GM18909 (cell line): ENCODE data around the gene C11orf97.
"Not testable (repeated sequence)": the region's sequence is repeated elsewhere in the genome, so short reads cannot be mapped to it uniquely, and the experiment has no call there.

Source experiments
- ATAC-seq: cut with Tn5 transposase; IDR thresholded peaks from one replicate; pipeline ENCODE4 v1.9.1; 2021; ENCODE audit warnings: mild to moderate bottlenecking; ENCODE audit not compliant: unreplicated experiment, poor library complexity

Gene C11orf97

DNA sequence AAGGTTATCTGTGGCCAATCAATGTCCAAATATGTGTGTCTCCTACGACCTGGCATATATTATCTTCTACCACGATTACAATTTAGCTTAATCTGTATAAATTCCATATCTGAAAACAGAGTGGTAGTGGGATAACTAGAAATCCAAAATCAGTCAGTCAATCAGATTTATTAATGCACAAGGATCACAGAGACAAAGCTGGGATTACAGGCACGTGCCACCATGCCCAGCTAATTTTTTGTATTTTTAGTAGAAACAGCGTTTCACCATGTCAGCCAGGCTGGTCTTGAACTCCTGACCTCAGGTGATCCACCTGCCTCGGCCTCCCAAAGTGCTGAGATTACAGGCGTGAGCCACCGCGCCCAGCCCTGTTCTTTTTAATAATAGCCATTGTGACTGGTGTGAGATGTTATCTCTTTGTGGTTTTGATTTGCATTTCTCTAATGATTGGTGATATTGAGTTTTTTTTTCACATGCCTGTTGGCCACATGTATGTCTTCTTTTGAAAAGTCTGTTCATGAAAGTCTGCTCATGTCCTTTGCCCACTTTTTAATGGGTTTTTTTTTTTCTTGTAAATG is 43.6 kb downstream of the C11orf97 start:
- peak; percentile 44 for ATAC-seq

GRCh38 chr11:94557421-94557820 is 45.2 kb downstream of the C11orf97 start:
- ATAC-seq, result no peak

DNA sequence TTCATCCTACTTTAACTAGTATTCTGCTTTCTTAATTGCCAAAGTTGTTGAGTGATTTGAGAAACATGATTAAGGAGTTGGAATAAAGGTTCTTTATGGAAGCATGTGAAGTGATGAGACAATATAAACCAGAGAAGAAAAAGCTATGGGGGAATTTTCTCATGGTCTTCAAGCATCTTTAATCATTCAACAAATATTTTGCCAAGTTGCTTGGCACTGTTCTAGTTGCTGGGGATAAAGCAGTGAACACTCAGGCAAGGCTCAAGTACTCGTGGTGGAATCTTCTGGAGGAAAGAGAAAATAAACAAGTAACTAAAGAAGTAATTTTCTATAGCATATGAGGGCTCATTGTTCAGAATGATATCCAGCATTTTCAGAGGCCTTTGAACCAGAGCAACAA is 45.7 kb downstream of the C11orf97 start:
- peak; percentile 22 for ATAC-seq

DNA sequence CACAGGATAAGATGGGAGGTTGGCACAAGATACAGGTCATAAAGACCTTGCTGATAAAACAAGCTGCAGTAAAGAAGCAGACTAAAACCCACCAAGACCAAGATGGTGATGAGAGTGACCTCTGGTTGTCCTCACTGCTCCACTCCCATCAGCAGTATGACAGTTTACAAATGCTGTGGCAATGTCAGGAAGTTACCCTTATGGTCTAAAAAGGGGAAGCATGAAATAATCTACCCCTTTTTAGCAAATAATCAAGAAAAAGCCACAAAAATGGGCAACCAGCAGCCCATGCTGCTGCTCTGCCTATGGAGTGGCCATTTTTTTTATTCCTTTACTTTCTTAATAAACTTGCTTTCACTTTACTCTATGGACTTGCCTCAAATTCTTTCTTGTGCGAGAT is 46.2 kb downstream of the C11orf97 start:
- peak; percentile 52 for ATAC-seq

DNA sequence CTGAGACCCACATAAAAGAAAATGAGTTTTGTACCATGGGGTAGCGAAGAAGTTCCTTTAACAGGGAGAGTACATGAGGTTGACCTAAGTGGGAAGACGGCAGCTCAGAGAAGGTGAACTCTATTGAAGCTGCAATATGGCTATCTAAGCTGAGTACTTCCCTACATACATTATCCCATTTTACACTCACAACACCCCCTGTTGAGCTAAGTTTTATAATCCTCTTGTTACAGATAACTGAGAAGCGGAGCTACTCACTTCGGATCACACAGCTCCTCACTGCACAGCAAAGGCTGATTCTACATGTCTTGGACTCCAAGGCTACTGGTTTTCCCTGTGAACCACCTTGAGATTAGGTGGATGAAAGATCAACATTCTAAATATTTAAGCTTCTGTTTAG is 46.7 kb downstream of the C11orf97 start:
- ATAC-seq, result no peak

- ATAC-seq, result no peak
Observed at GRCh38 chr11:94559361-94559760, 47.1 kb downstream of the C11orf97 start.

- ATAC-seq, result no peak
Observed at GRCh38 chr11:94560834-94561233, 48.6 kb downstream of the C11orf97 start.

DNA sequence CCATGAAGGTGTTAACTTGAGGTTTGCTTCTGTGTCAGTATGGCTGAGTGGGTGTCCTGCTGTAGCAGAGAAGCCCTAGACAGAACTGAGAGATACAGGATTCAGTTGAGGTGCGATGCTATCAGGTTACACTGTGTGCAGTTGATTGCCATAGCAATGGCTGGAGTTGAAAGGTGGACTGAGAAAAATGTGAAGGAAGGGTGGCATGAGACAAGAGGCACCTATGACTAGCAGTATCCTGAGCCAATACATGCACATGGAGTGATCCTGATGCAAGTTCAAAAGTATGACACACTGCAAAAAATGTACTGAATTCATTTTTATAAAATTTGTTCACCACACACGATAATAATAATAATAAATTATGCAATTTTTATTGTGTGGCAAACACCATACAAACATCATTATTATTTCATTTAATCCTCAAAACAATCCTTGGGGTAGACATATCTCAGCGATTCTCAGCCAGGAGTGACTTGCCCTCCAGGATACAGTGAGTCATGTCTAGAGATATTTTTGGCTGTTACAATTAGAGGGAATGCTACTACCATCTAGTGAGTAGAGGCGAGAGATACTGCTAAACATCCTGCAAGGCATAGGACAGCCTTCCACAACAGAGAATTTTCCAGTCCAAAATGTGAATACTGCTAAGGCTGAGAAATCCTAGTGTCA is 51.1 kb downstream of the C11orf97 start:
- no peak for ATAC-seq

GRCh38 chr11:94563848-94564467 is 51.7 kb downstream of the C11orf97 start:
- no peak for ATAC-seq

GRCh38 chr11:94567181-94567670 is 55.0 kb downstream of the C11orf97 start, which contains the start of gene PIWIL4:
TSS of gene PIWIL4 (plus strand) at chr11:94567368. CDS start at chr11:94567519, 151 bp downstream.
- no peak for ATAC-seq

GRCh38 chr11:94568200-94568599 is 55.9 kb downstream of the C11orf97 start:
- ATAC-seq, result no peak

DNA sequence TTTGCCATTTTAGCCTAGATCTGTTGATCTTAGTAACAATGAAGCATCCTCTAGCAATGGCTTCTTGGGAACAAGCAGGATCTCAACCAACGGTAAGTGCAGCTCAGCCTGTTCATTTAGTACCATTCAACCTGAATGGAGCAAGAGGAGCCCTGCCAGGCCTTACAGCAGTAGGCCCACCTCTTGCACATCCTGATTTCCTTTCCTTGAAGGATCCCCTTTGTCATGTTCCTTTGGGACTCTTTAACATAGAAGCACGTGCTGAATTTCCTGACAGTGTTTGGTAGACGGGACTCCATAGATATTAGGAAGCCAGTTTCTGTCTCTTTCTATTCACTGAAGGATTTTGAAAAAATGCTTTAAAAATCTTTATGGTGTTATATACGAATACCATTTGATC is 56.5 kb downstream of the C11orf97 start:
- ATAC-seq, result no peak

GRCh38 chr11:94572975-94573374 is 60.7 kb downstream of the C11orf97 start:
- ATAC-seq, result not testable (repeated sequence)

GRCh38 chr11:94574193-94574961 is 62.1 kb downstream of the C11orf97 start:
- no peak for ATAC-seq

DNA sequence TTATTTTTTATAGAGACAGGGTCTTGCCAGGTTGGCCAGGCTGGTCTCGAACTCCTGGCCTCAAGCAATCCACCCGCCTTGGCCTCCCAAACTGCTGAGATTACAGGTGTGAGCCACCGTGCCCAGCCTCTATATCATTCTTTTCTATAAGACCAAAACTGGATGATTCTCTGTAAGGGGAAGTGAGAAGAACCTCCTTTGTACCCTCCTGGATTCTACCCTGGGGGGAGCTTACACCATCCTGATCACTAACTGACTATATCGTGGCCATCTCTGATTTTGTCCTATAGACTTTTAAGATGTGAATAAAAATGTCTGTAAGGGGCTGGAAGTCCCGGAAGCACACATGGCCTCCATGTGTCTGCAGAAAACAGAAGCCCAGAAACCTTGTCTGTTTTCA is 64.0 kb downstream of the C11orf97 start:
- ATAC-seq, result no peak

- ATAC-seq, result no peak
Observed at GRCh38 chr11:94577841-94578240, 65.6 kb downstream of the C11orf97 start.
